ENCODE data around the gene TLE6.
"Not testable (repeated sequence)": the region's sequence is repeated elsewhere in the genome, so short reads cannot be mapped to it uniquely, and the experiment has no call there.

Gene TLE6

GRCh38 chr19:2974342-2975041 lies 2.9 kb upstream of the TLE6 start:
- peak; percentile 84 for DNase-seq

- no peak for DNase-seq
These were observed 759 bp upstream of the TLE6 start for GRCh38 chr19:2976609-2977000.

GRCh38 chr19:2977746-2978138 lies 378 bp downstream of the TLE6 start:
- peak; percentile 25 for DNase-seq

- no peak for DNase-seq
These were observed 903 bp downstream of the TLE6 start for GRCh38 chr19:2978166-2978767.

- DNase-seq = no peak
These were observed 1.4 kb downstream of the TLE6 start for GRCh38 chr19:2978772-2979171.

- no peak for DNase-seq
These were observed 4.5 kb downstream of the TLE6 start for GRCh38 chr19:2981898-2982297.

- no peak for DNase-seq
These were observed 5.2 kb downstream of the TLE6 start for GRCh38 chr19:2982561-2982960.

GRCh38 chr19:2982983-2983350 lies 5.6 kb downstream of the TLE6 start:
- DNase-seq = no peak

GRCh38 chr19:2983351-2984214 lies 6.2 kb downstream of the TLE6 start:
- DNase-seq = no peak

GRCh38 chr19:2984215-2984528 lies 6.8 kb downstream of the TLE6 start:
- DNase-seq = no peak

- DNase-seq = no peak
These were observed 9.7 kb downstream of the TLE6 start for GRCh38 chr19:2986951-2987524.

- no peak for DNase-seq
These were observed 10.4 kb downstream of the TLE6 start for GRCh38 chr19:2987797-2988196.

GRCh38 chr19:2988568-2988967 lies 11.2 kb downstream of the TLE6 start:
- DNase-seq = no peak

GRCh38 chr19:2989236-2989946 lies 12.0 kb downstream of the TLE6 start:
- DNase-seq = no peak

GRCh38 chr19:2992333-2992732 lies 15.0 kb downstream of the TLE6 start:
- DNase-seq = not testable (repeated sequence)

GRCh38 chr19:2992958-2993357 lies 15.6 kb downstream of the TLE6 start:
- DNase-seq = no peak

- DNase-seq = no peak
These were observed 16.2 kb downstream of the TLE6 start for GRCh38 chr19:2993579-2993978.

- DNase-seq = no peak
These were observed 17.3 kb downstream of the TLE6 start for GRCh38 chr19:2994588-2995131.

- no peak for DNase-seq
These were observed 20.4 kb downstream of the TLE6 start for GRCh38 chr19:2997720-2998119.

GRCh38 chr19:2998642-2999041 lies 21.3 kb downstream of the TLE6 start:
- DNase-seq = no peak

GRCh38 chr19:3001235-3001800 lies 24.0 kb downstream of the TLE6 start:
- no peak for DNase-seq

GRCh38 chr19:3003046-3003445 lies 25.7 kb downstream of the TLE6 start:
- no peak for DNase-seq

- DNase-seq = no peak
These were observed 27.2 kb downstream of the TLE6 start for GRCh38 chr19:3004522-3004921.

All from hematopoietic multipotent progenitor cell treated with erythropoietin and hydrocortisone succinate and interleukin-3 and kit ligand, for 6 days (in vitro differentiated cells).